Neuronal stem cell (in vitro differentiated cells): Measurements from ENCODE around the gene THUMPD3.

ENCODE experiments used
- DNase-seq: peaks from one replicate; pipeline ENCODE4 v3.0.0-alpha.2; 2013; ENCODE audit warnings: low spot score
- H2AFZ ChIP-seq: one replicate; pipeline ENCODE4 v1.6.1; 2013; ENCODE audit warnings: mild to moderate bottlenecking, low read length, inconsistent platforms
- H2AK5ac ChIP-seq: 2 replicates; pipeline ENCODE4 v1.6.1; 2013; ENCODE audit warnings: low read depth, mild to moderate bottlenecking, inconsistent platforms, low read length, moderate library complexity, mixed read lengths
- H2BK120ac ChIP-seq: 2 replicates; pipeline ENCODE4 v1.6.1; 2013; ENCODE audit warnings: low read depth, mild to moderate bottlenecking, inconsistent platforms, low read length, moderate library complexity, mixed read lengths
- H2BK12ac ChIP-seq: one replicate; pipeline ENCODE4 v1.6.1; 2013; ENCODE audit warnings: low read length, inconsistent platforms
- H2BK15ac ChIP-seq: 2 replicates; pipeline ENCODE4 v1.6.1; 2013; ENCODE audit warnings: mild to moderate bottlenecking, low read length, inconsistent platforms, mixed read lengths
- H2BK5ac ChIP-seq: one replicate; pipeline ENCODE4 v1.6.1; 2013; ENCODE audit warnings: inconsistent platforms, mild to moderate bottlenecking, low read length, moderate library complexity
- H3K14ac ChIP-seq: one replicate; pipeline ENCODE4 v1.6.1; 2013; ENCODE audit warnings: low read length, inconsistent platforms
- H3K18ac ChIP-seq: 2 replicates; pipeline ENCODE4 v1.6.1; 2013; ENCODE audit warnings: low read length, inconsistent platforms
- H3K23ac ChIP-seq: 2 replicates; pipeline ENCODE4 v1.6.1; 2013; ENCODE audit warnings: low read depth, mild to moderate bottlenecking, mixed read lengths, low read length, inconsistent platforms; ENCODE audit not compliant: poor library complexity
- H3K27ac ChIP-seq: replicated peaks from 3 replicates; pipeline ENCODE4 v1.5.1; 2013; ENCODE audit warnings: low read length, inconsistent platforms
- H3K27me3 ChIP-seq, 3 experiments: 2 replicates each; pipeline ENCODE4 v1.6.1; 2013; ENCODE audit warnings: low read length in 3 of 3, mild to moderate bottlenecking in 2 of 3, inconsistent platforms in 1 of 3, low read depth in 1 of 3, mixed read lengths in 1 of 3, moderate library complexity in 1 of 3; ENCODE audit not compliant: control insufficient read depth in 3 of 3, insufficient read depth in 3 of 3
- H3K36me3 ChIP-seq, 2 donors: replicated peaks in 1 of 2; 2 replicates each; pipeline ENCODE4 v1.6.1; 2013; ENCODE audit warnings: low read length in 2 of 2; ENCODE audit not compliant: control insufficient read depth in 2 of 2, insufficient read depth in 2 of 2
- H3K4ac ChIP-seq: 2 replicates; pipeline ENCODE4 v1.6.1; 2013; ENCODE audit warnings: inconsistent platforms, mild to moderate bottlenecking, low read length, moderate library complexity
- H3K4me1 ChIP-seq, 2 donors: 1 replicate in 1 of 2; 2 replicates in 1 of 2; pipeline ENCODE4 v1.6.1; 2013; ENCODE audit warnings: low read length in 2 of 2, low read depth in 1 of 2; ENCODE audit not compliant: control insufficient read depth in 2 of 2, insufficient read depth in 1 of 2
- H3K4me2 ChIP-seq: one replicate; pipeline ENCODE4 v1.6.1; 2013; ENCODE audit warnings: mild to moderate bottlenecking, low read length, inconsistent platforms; ENCODE audit not compliant: insufficient read depth, poor library complexity, severe bottlenecking
- H3K4me3 ChIP-seq, 2 donors: 2 replicates each; pipeline ENCODE4 v1.5.1; 2013; ENCODE audit warnings: low read length in 2 of 2, mild to moderate bottlenecking in 2 of 2, inconsistent platforms in 1 of 2, moderate library complexity in 1 of 2
- H3K79me1 ChIP-seq: one replicate; pipeline ENCODE4 v1.6.1; 2013; ENCODE audit warnings: low read depth, mild to moderate bottlenecking, inconsistent platforms, low read length, moderate library complexity
- H3K9ac ChIP-seq: one replicate; pipeline ENCODE4 v1.6.1; 2013; ENCODE audit warnings: mild to moderate bottlenecking, low read depth, low read length, inconsistent platforms; ENCODE audit not compliant: poor library complexity
- H3K9me3 ChIP-seq, 2 donors: replicated peaks in 1 of 2; 2 replicates each; pipeline versions ENCODE3 to v1.6.1; 2013; ENCODE audit warnings: low read length in 2 of 2, mild to moderate bottlenecking in 2 of 2, inconsistent platforms in 1 of 2, low read depth in 1 of 2, mixed read lengths in 1 of 2, moderate library complexity in 1 of 2; ENCODE audit not compliant: control insufficient read depth in 2 of 2, insufficient read depth in 1 of 2
- H4K8ac ChIP-seq: one replicate; pipeline ENCODE4 v1.6.1; 2013; ENCODE audit warnings: low read depth, mild to moderate bottlenecking, inconsistent platforms, low read length, moderate library complexity
- H4K91ac ChIP-seq: one replicate; pipeline ENCODE4 v1.6.1; 2013; ENCODE audit warnings: low read length, low read depth, mild to moderate bottlenecking, inconsistent platforms; ENCODE audit not compliant: poor library complexity
- WGBS, 2 donors: extraction: QIAGEN DNeasy Blood & Tissue Kit; methylation state at CpG; one replicate each; pipeline ENCODE4 v1.1.7; 2013; ENCODE audit warnings: missing lambda C conversion rate in 2 of 2, mixed read lengths in 1 of 2; ENCODE audit not compliant: insufficient read length in 2 of 2, insufficient replicate concordance in 1 of 2; ENCODE audit errors: extremely low coverage in 2 of 2; 5-methylcytosine and 5-hydroxymethylcytosine counted together

Gene THUMPD3

DNA sequence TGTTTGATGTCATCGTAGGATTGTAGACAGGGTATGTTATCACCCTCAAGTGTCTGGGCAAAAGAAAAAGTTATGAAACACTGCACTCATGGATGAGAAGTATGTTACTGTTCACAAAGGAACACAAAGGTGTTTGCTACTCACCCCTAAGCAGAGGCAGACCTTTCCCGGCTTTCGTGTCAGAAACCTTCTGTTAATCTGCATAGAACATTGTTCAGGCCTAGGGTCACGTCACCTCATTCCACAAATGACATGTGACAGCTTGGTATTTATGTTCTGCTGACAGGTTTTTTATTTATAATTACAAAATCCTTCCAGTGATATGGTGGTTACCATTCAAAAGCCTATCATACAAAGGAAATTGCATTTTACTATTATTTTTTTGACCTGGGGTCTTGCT, 16.5 kb downstream of the THUMPD3 start:
- DNase-seq: no peak
- Histone ChIP-seq H3K4ac (no peak overlapping the region), H2BK5ac (no peak overlapping the region), H3K36me3 (peaks cover 3 to 15% of the 10 kb centered on the region in 2 donors), H3K23ac (no peak overlapping the region), H2BK12ac (no peak overlapping the region), H4K8ac (no peak overlapping the region), H3K27ac (no peak overlapping the region), H3K18ac (no peak overlapping the region), H3K4me1 (peaks cover 0 to 2% of the 10 kb centered on the region in 2 donors), H3K9me3 (no peaks in the 10 kb centered on the region), H3K14ac (no peak overlapping the region), H3K4me3 (no peak overlapping the region), H3K27me3 (no peaks in the 10 kb centered on the region), H2AFZ (no peak overlapping the region), H3K4me2 (no peak overlapping the region), H2BK120ac (no peak overlapping the region), H3K9ac (no peak overlapping the region), H2AK5ac (no peak overlapping the region), H2BK15ac (no peak overlapping the region), H4K91ac (no peak overlapping the region), H3K79me1 (peaks cover 2% of the 10 kb centered on the region)
- no CpG with 5 or more reads among the region's 4 CpGs for WGBS, 2 donors

DNA sequence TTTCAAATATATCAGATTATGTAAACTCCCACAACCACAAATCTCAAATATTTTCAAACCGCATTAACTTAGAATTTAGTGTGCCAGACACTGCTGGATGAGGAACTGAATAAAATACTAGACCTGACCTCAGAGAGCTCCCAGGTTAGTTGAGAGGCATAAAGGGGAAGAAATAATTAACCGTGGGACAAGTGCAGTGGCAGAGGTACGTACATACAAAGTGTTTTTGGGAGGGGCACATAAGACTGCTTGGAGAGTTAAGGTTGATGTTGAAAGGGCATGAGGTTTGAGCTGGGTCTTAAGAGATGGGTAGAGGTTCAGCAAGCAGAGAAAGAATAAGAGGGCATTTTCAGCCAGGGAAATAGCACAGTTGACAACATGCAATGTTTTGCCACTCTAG, 17.2 kb downstream of the THUMPD3 start:
- Histone ChIP-seq H2BK5ac (no peak overlapping the region), H2BK120ac (no peak overlapping the region), H3K27me3 (no peaks in the 10 kb centered on the region)

DNA sequence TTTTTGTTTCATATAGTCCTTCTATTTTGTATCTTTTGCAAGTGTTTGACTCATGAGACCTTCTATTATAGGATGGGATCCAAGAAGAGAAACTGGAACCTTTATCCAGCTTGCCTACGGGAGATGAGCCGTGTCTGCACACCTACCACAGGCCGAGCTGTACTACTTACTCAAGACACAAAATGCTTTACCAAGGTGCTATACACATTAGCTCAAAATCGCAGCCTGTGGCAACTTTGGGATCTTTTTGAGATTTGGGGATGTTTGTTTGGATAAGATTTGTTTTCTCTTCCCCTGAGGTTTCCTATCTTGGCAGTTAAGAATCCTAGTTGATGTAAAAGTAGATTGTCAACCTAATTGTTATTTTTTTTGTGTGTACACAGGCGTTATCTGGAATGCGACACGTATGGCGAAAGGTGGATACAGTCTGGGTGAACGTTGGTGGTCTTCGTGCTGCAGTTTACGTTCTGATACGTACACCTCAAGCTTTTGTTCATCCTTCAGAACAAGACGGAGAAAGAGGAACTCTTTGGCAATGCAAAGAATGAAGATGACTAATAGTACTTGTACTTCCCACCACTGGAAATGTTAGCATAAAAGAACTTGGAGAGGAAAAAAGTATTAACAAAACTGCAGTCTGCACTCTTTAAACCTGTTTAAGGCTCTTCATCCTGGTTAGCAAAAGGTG, 21.4 kb downstream of the THUMPD3 start:
- Histone ChIP-seq H3K4ac (no peak overlapping the region), H3K9me3 (no peaks in the 10 kb centered on the region), H3K9ac (no peak overlapping the region), H3K27ac (peak overlapping the region; percentile 28), H3K27me3 (no peaks in the 10 kb centered on the region), H2AK5ac (no peak overlapping the region), H4K91ac (no peak overlapping the region), H2AFZ (no peak overlapping the region), H3K23ac (no peak overlapping the region), H3K18ac (no peak overlapping the region), H2BK12ac (no peak overlapping the region), H2BK5ac (no peak overlapping the region), H3K4me3 (no peak overlapping the region), H3K36me3 (peaks cover 21 to 51% of the 10 kb centered on the region in 2 donors), H3K14ac (no peak overlapping the region), H2BK15ac (no peak overlapping the region), H4K8ac (no peak overlapping the region), H3K79me1 (no peaks in the 10 kb centered on the region), H3K4me2 (no peak overlapping the region), H2BK120ac (no peak overlapping the region), H3K4me1 (no peaks in the 10 kb centered on the region)
- no peak for DNase-seq
- no CpG with 5 or more reads among the region's 13 CpGs for WGBS, 2 donors

More for the DNA sequence above, 17.2 kb downstream of the THUMPD3 start:
- no CpG with 5 or more reads among the region's 3 CpGs for WGBS, 2 donors
- H2BK15ac ChIP-seq: no peak overlapping the region
- H3K9ac ChIP-seq: no peak overlapping the region
- H2AK5ac ChIP-seq: no peak overlapping the region
- no peak overlapping the region for H4K91ac ChIP-seq
- no peak for DNase-seq
- peaks cover 2% of the 10 kb centered on the region for H3K79me1 ChIP-seq
- no peaks in the 10 kb centered on the region for H3K9me3 ChIP-seq
- H3K36me3 ChIP-seq: peaks cover 9 to 14% of the 10 kb centered on the region in 2 donors
- H3K27ac ChIP-seq: no peak overlapping the region
- H3K4me3 ChIP-seq: no peak overlapping the region
- no peak overlapping the region for H3K14ac ChIP-seq
- no peak overlapping the region for H2AFZ ChIP-seq
- no peak overlapping the region for H3K4me2 ChIP-seq
- H4K8ac ChIP-seq: no peak overlapping the region
- peaks cover 0 to 2% of the 10 kb centered on the region in 2 donors for H3K4me1 ChIP-seq
- no peak overlapping the region for H3K4ac ChIP-seq
- H2BK12ac ChIP-seq: no peak overlapping the region
- no peak overlapping the region for H3K23ac ChIP-seq
- no peak overlapping the region for H3K18ac ChIP-seq

DNA sequence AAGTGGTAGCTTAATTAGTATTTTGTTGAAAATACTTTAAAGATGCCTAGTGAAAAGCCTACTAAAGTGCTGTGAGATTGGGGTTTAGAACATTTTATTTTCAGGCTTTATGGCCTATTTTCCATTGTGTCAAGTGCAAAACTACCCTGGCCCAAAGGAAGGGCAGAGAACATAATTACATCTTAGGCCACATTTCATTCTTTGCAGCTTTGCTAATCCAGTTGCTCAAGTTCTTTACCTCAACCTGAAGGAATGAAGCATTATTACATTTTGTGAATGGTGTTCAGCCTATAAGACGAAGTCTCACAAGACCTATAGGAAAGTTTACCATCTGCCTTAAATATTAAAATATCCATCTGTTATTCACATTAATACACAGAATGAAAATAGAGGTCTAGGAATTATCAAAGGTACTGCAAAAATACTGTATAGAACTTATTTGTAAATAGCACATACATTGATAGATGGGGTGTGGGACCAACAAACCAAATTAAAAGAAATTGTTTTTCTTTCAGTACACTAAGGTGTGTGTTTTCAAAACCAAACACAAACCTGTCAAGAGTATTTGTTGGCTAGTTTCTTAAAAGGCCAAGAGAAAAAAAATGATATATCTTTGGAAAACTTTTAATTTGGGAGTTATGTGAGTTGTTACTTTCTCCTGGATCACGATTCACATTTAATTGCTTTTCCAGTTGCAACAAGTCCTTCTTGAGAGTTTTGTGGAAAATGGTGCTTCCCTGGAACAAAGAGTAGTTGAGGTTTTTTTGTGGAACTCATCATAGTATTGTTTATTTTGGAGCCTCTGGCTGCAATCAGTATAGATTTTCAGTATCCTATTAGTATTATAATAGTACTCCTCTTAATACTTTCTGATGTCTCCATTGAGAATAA, 22.6 kb downstream of the THUMPD3 start:
- no peaks in the 10 kb centered on the region for H3K79me1 ChIP-seq
- H3K18ac ChIP-seq: no peak overlapping the region
- no peak overlapping the region for H3K4ac ChIP-seq
- H2BK5ac ChIP-seq: no peak overlapping the region
- no peak overlapping the region for H2AFZ ChIP-seq
- no peak overlapping the region for H4K91ac ChIP-seq
- DNase-seq: no peak
- H3K27me3 ChIP-seq: no peaks in the 10 kb centered on the region
- H3K9ac ChIP-seq: no peak overlapping the region
- H3K4me2 ChIP-seq: no peak overlapping the region
- no peak overlapping the region for H3K23ac ChIP-seq
- no peak overlapping the region for H2AK5ac ChIP-seq
- H3K4me1 ChIP-seq: no peaks in the 10 kb centered on the region
- H3K27ac ChIP-seq: no peak overlapping the region
- no peak overlapping the region for H3K4me3 ChIP-seq
- no peak overlapping the region for H2BK120ac ChIP-seq
- no peak overlapping the region for H4K8ac ChIP-seq
- no peak overlapping the region for H3K14ac ChIP-seq
- no CpG with 5 or more reads among the region's 2 CpGs for WGBS, 2 donors
- H2BK12ac ChIP-seq: no peak overlapping the region
- H3K9me3 ChIP-seq: no peaks in the 10 kb centered on the region
- peaks cover 28 to 62% of the 10 kb centered on the region in 2 donors for H3K36me3 ChIP-seq
- H2BK15ac ChIP-seq: no peak overlapping the region
